NCI-H510A (cell line): ENCODE results near the gene STX19.
"Not testable (repeated sequence)": the region's sequence is repeated elsewhere in the genome, so short reads cannot be mapped to it uniquely, and the experiment has no call there.

Experiments used
- DNase-seq: peaks from one replicate; lab custom pipeline; 2025; lab: John Stamatoyannopoulos, UW

STX19 gene, protein sequence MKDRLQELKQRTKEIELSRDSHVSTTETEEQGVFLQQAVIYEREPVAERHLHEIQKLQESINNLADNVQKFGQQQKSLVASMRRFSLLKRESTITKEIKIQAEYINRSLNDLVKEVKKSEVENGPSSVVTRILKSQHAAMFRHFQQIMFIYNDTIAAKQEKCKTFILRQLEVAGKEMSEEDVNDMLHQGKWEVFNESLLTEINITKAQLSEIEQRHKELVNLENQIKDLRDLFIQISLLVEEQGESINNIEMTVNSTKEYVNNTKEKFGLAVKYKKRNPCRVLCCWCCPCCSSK

DNA sequence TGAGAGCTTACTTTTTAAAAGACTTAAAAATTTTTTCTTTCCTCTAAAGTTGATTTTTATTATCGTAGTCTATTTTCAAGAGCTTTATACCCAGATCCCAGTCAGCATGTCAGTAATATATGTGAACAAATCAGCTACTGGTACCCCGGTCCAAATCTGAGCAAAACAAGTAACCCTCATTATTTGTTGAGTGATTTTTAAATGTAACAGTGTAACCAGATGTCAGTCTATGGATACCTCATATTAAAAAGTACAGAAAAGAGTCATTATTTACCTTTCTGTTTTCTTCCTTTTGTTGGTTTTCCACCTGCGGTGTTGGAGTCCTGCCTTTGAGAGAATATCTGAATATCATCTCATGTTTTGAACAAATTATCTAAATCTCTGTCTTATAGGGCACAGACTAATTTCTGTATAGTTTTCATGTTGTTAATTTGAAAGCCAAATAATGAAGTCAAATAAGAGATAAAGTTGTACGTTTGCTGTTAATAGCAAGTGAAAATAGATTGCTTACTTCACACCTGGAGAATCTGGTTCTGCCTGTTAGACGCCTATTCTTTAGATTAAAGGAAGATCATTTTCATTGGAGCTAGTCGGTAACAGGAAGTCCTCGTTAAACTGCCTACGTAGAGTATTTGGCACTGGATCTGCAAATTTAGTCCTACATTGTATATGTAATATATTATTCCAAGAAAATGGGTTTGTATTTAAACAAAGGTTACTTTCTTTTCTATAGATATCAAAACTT is at the start of gene STX19:
STX19 (minus strand) TSS at position 505 of the 745 bp plus-strand sequence. CDS start 13,328 bp downstream, outside the sequence.
- peak; percentile 29 for DNase-seq

DNA sequence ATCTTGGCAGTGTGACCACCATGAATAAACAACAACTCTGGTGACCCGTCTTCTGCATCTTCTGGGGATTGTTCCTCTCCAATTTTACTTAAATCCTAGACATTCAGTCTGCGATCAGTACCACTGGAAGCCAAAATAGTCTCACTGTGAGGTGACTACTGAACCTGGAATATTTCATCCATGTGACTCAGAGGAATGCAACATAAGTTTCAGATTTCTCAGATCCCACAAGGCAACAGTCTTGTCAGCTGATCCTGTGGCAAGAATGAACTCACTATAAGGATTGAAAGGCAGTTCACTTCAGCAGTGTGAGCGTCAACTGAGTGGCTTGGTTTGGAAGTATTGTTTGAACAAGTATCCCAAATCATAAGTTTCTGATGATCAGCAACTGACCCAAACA is 47.7 kb upstream of the STX19 start:
- no peak for DNase-seq

DNA sequence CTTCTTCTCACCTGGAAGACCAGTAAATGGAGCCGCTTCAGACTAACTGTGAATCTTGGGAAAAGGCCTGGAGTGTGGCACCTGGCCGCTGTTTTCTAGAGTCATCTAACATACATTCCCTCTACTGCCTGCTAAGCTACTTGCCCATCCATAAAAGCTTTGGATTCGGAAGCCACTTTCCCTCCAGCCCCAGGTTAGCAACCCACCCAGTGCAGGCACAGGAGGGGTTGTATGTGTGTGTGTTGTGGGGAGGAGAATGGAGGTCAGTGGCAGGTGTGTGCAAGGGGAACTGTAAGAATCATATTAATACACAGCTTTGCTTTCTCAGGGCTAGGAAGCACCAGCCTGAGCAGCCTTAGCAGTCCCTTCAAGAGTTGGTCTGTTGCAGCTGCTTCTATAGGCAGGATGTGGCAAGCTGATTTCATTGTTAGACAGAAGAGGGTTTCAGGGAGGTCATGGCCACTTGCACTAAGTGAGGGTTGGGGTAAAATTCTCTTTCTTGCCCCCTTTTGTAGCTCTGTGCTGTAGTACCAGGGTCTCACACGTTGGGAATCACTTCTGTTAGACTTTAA is 43.4 kb upstream of the STX19 start:
- DNase-seq = no peak

DNA sequence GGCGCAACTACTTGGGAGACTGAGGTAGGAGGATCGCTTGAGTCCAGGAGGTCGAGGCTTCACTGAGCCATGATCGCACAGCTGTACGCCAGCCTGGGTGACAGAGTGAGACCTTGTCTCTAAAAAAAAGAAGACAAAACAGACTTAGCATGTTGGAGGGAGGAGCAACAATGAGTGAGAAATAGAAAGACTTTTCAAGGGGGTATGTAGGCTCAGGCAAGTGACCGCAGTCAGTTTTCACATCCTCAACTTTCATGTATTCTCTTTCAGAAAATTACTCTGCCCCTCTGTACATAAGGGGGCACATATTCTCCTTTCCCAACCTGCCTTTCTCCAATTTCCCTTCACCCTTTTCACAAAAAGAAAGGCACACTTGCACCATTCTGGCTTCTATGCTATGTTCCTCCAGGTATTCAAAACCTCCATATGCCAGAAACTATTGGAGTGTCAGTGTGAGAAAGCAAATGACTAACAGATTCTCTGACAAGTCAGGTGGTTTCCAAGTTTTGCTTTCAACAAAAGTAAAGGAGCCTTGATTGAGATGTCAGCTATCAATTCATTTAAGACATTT is 42.0 kb upstream of the STX19 start:
- no peak for DNase-seq

DNA sequence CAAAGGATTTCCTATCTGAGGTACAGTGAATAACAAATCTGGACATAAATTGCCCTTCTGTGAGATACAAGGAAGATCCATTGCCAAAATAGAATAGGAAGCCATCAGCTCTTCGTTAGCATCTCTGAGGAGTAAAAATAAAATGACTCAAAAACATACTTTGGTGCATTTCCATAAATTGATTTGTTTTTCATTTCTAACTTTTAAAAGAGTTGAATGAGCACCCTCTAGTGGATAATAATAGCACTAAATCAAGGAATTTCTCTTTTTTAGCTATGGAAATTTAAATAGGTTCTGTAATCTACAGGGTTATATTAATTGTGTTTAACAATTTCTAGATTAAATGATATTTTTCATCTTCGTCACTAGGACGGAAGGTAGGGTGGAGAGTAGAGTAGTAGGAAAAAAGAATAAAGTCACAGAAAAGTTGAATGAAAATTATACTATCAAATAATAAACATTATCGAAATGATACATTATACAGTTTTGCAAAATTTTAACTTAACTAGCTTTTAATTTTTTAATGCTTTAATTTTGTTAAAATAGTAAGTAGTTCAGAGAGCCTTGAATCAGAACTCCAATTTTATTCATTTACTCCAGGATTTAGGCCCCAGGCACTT is 40.9 kb upstream of the STX19 start:
- no peak for DNase-seq

DNA sequence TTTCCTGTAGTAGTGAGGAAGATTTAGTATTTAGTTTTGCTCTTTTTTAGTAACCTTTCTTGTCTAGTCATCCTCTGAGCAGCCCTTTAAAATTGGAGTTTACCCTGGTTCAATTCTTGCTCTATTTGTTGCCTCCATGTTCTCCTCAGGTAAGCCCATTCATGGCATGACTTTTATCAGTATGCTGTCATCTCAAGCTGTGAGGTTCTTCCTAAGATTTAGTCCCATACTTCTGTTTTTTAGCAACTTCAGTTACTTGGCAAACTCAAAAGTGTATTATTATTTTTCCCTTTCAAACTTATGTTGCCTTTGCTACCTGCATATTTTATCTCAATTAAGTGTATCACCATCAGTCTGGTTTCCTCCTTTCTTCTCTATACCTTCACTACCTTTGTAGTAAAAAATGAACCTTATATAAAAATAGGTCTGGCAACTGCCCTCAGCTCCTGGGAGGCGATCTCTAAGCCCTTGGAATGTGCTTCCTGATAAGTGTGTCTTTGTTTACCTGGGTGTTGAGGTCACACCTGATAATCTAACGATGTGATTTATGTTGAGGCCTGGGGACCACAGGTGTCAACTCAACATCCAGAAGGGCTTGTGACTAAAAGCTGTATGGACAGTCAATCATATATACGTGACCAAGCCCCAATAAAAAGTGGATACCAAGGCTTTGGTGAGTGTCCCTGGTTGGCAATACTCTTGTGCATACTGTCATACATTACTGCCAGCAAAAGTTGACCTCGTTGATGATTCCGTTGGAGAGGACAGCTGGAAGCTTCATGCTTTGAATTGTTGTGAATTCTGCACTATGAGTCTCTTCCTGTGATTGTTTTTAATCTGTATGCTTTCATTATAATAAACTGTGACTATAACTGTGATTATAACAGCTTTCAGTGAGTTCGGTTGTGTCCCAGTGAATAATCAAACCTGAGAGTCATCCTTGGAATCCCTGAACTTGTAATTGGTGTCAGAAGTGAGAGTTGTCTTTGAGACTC is 38.4 kb upstream of the STX19 start:
- DNase-seq = no peak

DNA sequence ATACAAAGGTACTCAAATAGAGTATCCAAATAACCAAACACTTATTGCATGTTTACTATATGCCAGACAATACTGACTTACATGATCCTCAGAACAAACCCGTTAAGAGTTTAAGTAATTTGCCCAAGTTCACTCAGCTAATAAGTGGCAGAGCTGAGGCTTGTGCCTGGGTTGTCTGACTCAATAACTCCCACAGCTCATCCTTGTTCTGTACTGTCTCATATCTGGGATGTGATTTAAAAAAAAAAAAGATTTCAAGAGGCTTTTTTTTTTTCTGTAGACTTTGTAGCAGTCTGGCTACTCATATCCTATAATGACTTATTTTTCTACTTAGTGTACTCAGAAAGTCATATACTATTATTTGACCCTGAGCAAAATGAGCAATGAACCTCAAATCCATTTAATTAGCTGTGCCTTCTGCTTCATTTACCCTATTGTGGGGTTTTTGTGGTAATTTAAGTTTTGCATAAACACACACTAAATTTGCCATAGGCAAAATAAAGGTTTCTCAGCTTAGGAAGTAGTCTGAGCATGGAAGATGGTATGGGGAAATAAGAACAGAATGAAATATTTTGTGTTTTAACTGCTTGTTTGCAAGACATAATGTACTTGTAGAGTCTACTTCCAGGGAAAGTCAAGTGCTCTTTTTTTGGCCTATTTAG is 37.6 kb upstream of the STX19 start:
- DNase-seq = no peak

DNA sequence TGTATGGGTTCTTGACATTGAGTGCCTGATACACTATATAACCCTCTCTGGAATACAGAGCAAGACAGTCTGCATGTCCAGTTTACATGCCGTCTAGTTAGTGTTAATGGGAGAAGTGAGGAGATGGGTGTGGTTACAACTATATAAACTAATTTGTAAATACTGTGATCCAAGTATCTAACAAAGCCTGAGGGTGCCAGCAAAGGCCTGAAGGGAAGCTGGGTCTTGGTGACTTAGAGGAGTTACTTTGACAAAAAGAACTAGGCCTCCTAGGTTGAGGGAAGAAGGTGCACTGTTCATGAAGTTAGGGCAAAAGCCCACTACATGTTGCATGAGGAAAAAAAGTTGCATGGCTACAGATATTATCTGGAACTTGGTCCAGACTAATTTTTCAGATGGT is 36.7 kb upstream of the STX19 start:
- DNase-seq = no peak

DNA sequence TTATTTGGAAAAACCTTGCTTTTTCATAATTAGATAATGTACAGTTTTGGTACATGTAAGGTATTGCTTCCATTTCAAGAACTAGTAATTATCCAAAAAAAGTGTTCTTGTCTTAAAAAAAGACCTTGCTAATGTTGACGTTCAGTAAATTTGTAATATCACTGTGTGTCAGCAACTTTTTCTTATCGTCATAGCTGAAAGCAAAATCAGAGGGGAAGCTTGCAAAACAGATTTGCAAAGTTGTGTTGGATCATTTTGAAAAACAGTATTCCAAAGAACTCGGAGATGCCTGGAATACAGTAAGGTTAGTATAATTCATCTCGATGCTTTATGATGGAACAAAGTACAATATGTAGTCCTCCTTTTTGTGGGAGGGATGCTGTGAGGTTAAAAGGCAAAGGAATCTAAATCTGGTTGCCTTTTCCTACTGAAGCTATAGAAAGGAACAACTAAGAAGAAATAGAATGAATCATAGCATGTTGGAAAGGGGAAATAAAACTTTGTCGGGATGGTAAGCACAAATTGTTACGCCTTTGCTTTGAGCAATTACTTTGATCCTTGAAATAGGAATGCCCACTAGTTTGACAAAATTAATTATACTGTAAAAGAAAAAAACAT is 36.0 kb upstream of the STX19 start:
- no peak for DNase-seq

DNA sequence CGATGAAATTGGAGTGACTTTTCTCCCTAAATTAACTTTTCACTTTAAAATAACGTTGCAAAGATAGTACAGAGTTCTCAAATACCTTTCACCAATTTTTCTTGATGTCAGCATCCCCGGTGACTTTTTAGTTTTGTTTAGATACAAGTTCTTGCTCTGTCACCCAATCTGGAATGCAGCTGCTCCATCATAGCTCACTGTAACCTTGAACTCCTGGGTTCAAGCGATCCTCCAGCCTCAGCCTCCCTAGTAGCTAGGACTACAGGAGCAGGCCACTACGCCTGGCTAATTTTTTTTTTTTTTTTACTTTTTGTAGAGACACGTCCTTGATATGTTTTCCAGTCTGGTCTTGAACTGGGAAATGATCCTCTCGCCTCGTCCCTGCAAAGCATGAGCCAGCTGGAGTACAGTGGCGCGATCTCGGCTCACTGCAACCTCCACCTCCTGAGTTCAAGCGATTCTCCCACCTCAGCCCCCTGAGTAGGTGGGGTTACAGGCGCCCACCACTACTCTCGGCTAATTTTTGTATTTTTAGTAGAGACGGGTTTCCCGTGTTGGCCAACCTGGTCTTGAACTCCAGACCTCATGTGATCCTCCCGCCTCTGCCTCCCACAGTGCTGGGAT is 35.2 kb upstream of the STX19 start:
- DNase-seq = no peak

DNA sequence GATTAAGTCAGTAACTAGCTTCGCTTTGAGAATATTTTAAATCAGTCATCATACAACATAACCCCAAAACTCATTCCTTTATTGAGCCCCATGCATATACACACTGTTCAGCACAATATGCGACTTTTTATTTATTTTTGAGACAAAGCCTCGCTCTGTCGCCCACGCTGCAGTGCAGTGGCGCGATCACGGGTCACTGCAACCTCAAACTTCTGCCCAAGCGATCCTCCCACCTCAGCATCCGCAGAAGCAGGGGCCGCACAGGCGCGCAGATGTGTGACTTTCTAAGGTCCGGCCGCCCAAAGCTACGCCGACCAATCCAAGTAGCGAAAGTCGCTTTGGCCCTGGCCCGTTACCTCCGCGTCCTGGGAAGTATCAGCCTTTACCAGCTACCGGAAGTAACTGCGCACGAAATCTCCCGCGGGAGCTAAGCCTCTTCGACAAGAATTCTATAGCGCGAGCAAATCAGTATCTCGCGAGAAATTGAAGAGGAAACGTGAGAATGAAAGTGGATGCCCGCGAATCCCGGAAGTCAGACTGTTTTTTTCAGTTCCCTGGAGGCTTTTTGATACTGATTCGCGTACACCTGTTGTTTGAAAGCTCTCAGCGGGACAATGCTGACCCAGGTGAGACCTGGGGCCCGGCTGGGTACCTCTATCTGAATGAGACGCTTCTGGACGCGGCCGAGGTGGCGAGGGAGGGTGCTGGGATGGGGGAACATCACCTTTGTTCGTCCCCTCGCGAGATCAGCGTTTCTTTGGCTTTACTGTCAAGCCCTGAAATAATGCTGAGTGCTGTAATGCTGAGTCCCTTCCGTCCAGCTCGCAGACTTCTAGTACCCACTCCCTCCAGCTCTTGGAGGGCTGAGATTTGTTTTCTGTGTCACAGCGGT is 34.4 kb upstream of the STX19 start, which contains the start of the genes DHFR2 and NSUN3:
DHFR2 (minus strand) TSS at position 404 of the 892 bp plus-strand sequence. CDS start 1,405 bp downstream, outside the sequence.
NSUN3 (plus strand) TSS at position 549 of the 892 bp plus-strand sequence; CDS start at position 615, 66 bp downstream.
- peak; percentile 72 for DNase-seq

DNA sequence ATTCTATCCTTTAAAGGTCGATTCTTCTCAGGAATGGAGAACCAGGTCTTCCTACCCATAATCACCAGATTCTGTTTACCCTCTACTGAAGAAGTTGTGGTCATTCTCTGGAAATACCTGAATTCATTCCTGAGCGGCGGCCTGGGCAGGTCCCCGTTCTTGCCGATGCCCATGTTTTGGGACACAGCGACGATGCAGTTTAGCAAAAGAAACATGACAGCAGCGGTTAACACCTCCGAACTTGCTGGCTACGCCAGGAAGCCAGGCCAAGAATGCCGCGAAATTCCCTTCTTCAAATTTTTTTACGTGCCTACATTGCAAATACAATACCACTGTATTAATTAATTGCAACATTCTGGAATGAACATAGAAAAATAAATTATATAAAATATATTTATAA is 32.9 kb upstream of the STX19 start:
- DNase-seq = no peak

DNA sequence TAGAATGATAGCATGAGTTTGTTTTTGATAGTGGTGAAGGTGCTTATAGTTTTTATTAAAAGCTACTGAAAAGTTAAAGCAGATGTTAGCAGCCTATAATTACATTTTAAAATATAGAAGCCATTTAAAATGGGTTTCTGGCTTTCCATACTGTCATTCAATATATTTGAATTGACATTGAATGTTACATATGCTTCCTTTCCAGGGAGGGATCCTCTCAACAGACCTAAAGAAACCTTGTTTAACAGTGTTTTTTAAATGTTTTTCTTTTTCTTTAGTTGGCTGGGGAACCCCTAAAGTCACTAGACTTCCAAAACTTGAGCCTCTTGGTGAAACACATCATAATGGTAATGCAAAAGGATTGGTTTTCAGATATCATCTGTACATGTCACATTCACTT is 22.1 kb upstream of the STX19 start:
- no peak for DNase-seq

DNA sequence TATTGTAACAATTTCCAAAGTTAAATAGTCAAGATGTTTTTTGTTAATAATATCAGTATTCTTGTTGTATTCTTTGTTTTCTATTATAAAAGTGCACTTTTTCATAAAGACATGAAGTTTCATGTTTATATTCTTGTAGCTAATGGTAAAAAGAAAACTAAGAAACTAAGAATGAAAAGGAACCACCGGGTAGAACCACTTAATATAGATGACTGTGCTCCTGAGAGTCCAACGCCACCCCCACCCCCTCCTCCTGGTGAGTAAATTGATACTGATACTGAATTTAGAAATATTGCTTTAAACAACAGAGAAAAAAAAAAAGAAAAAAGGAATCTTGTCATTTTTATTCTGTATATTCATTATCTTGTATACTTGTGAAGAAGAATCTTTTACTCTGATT is 20.9 kb upstream of the STX19 start:
- DNase-seq = no peak

DNA sequence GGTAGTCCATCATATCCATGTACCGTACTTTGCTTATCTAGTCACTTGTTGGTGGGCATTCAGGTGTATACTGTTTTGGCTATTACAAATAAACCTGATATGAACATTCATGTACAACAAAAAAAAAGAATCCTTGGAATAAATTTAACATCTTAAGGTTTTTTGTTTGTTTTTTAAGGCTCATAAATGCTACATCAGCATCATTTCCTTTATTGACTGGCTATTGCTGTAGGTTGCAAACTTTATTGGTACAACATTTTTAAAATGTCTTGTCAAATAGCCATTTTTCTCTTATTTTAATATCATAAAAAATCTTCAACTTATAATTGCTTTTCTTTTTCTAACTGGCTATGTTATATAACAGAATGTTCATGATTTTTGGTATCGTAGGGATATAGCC is 18.1 kb upstream of the STX19 start:
- DNase-seq = no peak

DNA sequence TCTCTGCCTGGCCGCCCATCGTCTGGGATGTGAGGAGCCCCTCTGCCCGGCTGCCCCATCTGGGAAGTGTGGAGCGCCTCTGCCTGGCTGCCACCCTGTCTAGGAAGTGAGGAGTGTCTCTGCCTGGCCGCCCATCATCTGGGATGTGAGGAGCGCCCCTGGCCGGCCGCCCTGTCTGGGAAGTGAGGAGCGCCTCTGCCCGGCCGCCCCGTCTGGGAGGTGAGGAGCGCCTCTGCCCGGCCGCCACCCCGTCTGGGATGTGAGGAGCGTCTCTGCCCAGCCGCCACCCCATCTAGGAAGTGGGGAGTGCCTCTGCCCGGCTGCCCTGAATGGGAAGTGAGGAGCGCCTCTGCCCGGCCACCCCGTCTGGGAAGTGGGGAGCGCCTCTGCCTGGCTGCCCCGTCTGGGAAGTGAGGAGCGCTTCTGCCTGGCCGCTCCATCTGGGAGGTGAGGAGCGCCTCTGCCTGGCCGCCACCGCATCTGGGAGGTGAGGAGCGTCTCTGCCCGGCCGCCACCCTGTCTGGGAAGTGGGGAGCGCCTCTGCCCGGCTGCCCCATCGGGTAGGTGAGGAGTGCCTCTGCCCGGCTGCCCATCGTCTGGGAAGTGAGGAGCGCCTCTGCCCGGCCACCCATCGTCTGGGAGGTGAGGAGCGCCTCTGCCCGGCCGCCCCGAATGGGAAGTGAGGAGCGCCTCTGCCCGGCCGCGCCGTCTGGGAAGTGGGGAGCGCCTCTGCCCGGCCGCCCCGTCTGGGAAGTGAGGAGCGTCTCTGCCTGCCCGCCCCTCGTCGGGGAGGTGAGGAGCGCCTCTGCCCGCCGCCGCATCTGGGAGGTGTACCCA is 15.9 kb upstream of the STX19 start:
- DNase-seq = not testable (repeated sequence)

DNA sequence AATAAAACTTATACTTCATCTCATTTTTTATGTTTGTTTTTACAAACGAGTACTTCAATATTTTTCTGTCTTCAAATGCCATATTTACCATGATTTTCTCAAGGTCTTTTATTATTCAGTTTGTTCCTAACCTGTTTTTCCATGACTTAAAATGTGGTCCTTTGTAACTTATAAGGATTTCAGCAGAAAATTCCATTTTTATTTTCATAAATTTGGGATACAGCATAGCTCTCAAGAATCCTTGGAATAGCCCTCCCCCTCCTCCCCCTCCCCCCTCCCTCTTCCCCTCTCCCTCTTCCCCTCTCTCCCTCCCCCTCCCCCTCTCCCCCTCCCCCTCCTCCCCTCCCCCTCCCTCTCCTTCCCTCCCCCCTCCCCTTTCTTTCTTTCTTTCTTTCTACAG is 14.9 kb upstream of the STX19 start:
- DNase-seq = no peak
